IMR-90 (cell line): Measurements from ENCODE around the gene KPNA3. TPM values are rescaled to one million over a fixed set of nuclear protein-coding genes. Genes with fewer than 3 reads are reported as not detected.
A peak's percentile ranks its signal among the peaks of the same experiment; 100 is the strongest.

ENCODE experiments used
- ATAC-seq: fragments of 200-7000 bp; cut with Tn5 transposase; 2 replicates; pipeline ENCODE4 v1.9.1; 2020; ENCODE audit warnings: low read depth, mild to moderate bottlenecking, moderate library complexity
- BruUV-seq: library from RNA; stranded (reverse); fragments of 400-500 nt; replicated peaks from 2 replicates; lab custom pipeline; 2021; lab: Mats Ljungman, UMichigan
- CTCF ChIA-PET: fragments of 300-600 bp; formaldehyde crosslinking; extraction: SDS; loops from one replicate; lab custom pipeline; 2021; ENCODE audit warnings: antibody characterized with exemption; lab: Yijun Ruan, JAX
- POLR2A ChIA-PET: fragments of 300-600 bp; sonication (Branson Sonifier 250); formaldehyde crosslinking; loops from one replicate; lab custom pipeline; 2022; ENCODE audit warnings: antibody characterized with exemption; ENCODE audit not compliant: unreplicated experiment; lab: Charles Lee
- DNase-seq: peaks from one replicate; pipeline ENCODE4 v3.0.0; 2013
- H2AFZ ChIP-seq: replicated peaks from 2 replicates; pipeline ENCODE3; 2013; ENCODE audit warnings: low read length, mild to moderate bottlenecking; ENCODE audit not compliant: poor library complexity
- H2AK5ac ChIP-seq: 2 replicates; pipeline ENCODE4 v1.6.1; 2013; ENCODE audit warnings: low read depth, low read length, inconsistent platforms
- H2AK9ac ChIP-seq: replicated peaks from 2 replicates; pipeline ENCODE3; 2013; ENCODE audit warnings: mild to moderate bottlenecking, low read depth, low read length, moderate library complexity; ENCODE audit not compliant: poor library complexity
- H2BK120ac ChIP-seq: 2 replicates; pipeline ENCODE4 v1.6.1; 2013; ENCODE audit warnings: low read depth, low read length, inconsistent platforms
- H2BK15ac ChIP-seq: 3 replicates; pipeline ENCODE4 v1.6.1; 2013; ENCODE audit warnings: low read depth, low read length, inconsistent platforms
- H2BK20ac ChIP-seq: 2 replicates; pipeline ENCODE4 v1.6.1; 2013; ENCODE audit warnings: low read depth, mild to moderate bottlenecking, inconsistent platforms, low read length, moderate library complexity
- H2BK5ac ChIP-seq: 2 replicates; pipeline ENCODE4 v1.6.1; 2013; ENCODE audit warnings: mild to moderate bottlenecking, low read depth, low read length, inconsistent platforms; ENCODE audit not compliant: poor library complexity, severe bottlenecking
- H3K14ac ChIP-seq: replicated peaks from 2 replicates; pipeline ENCODE4 v1.6.1; 2013; ENCODE audit warnings: low read depth, low read length, inconsistent platforms
- H3K18ac ChIP-seq: 2 replicates; pipeline ENCODE4 v1.6.1; 2013; ENCODE audit warnings: low read depth, low read length, control low read depth
- H3K23ac ChIP-seq: 2 replicates; pipeline ENCODE4 v1.6.1; 2013; ENCODE audit warnings: low read depth, low read length, inconsistent platforms
- H3K27ac ChIP-seq: 2 replicates; pipeline ENCODE4 v1.5.1; 2013; ENCODE audit warnings: mild to moderate bottlenecking, control low read depth, low read length; ENCODE audit not compliant: insufficient read depth
- H3K27me3 ChIP-seq: 2 replicates; pipeline ENCODE4 v1.6.1; 2013; ENCODE audit warnings: low read length; ENCODE audit not compliant: control insufficient read depth, insufficient read depth
- H3K36me3 ChIP-seq: 2 replicates; pipeline ENCODE4 v1.6.1; 2013; ENCODE audit warnings: low read length, mixed read lengths; ENCODE audit not compliant: control insufficient read depth, insufficient read depth
- H3K4ac ChIP-seq: 2 replicates; pipeline ENCODE4 v1.6.1; 2013; ENCODE audit warnings: low read depth, low read length, inconsistent platforms
- H3K4me1 ChIP-seq: 2 replicates; pipeline ENCODE4 v1.6.1; 2013; ENCODE audit warnings: low read length, mixed read lengths; ENCODE audit not compliant: control insufficient read depth, insufficient read depth
- H3K4me2 ChIP-seq: 2 replicates; pipeline ENCODE4 v1.6.1; 2013; ENCODE audit warnings: low read depth, mild to moderate bottlenecking, control low read depth, low read length, moderate library complexity
- H3K4me3 ChIP-seq: 2 replicates; pipeline ENCODE4 v1.5.1; 2013; ENCODE audit warnings: low read depth, mild to moderate bottlenecking, control low read depth, low read length, moderate library complexity; ENCODE audit not compliant: insufficient read depth
- H3K56ac ChIP-seq: 2 replicates; pipeline ENCODE4 v1.6.1; 2013; ENCODE audit warnings: low read length, inconsistent platforms; ENCODE audit not compliant: insufficient read depth; ENCODE audit errors: extremely low read depth
- H3K79me1 ChIP-seq, 2 experiments: 2 replicates each; pipeline ENCODE4 v1.6.1; 2013; ENCODE audit warnings: low read length in 2 of 2, inconsistent platforms in 1 of 2, low read depth in 1 of 2
- H3K9ac ChIP-seq: 2 replicates; pipeline ENCODE4 v1.6.1; 2013; ENCODE audit warnings: low read depth, low read length, control low read depth
- H3K9me1 ChIP-seq: 2 replicates; pipeline ENCODE4 v1.6.1; 2013; ENCODE audit warnings: low read length, inconsistent platforms; ENCODE audit not compliant: insufficient read depth
- H3K9me3 ChIP-seq: 2 replicates; pipeline ENCODE4 v1.6.1; 2013; ENCODE audit warnings: low read length; ENCODE audit not compliant: control insufficient read depth, insufficient read depth
- H4K20me1 ChIP-seq: 2 replicates; pipeline ENCODE4 v1.6.1; 2013; ENCODE audit warnings: low read length, inconsistent platforms; ENCODE audit not compliant: insufficient read depth
- H4K5ac ChIP-seq: 2 replicates; pipeline ENCODE4 v1.6.1; 2013; ENCODE audit warnings: mild to moderate bottlenecking, low read depth, low read length, control low read depth
- H4K8ac ChIP-seq, 2 experiments: 2 replicates each; pipeline ENCODE4 v1.6.1; 2013; ENCODE audit warnings: low read depth in 2 of 2, low read length in 2 of 2, control low read depth in 1 of 2, inconsistent platforms in 1 of 2
- H4K91ac ChIP-seq: 2 replicates; pipeline ENCODE4 v1.6.1; 2013; ENCODE audit warnings: low read depth, low read length, inconsistent platforms; ENCODE audit not compliant: insufficient read depth
- MAZ ChIP-seq: IDR thresholded peaks from 2 replicates; pipeline ENCODE4 v1.6.1; 2012; ENCODE audit warnings: low read depth, mild to moderate bottlenecking, low read length, improper control_type of control experiment, moderate library complexity, borderline replicate concordance
- SMC3 ChIP-seq: fragments of 150-350 bp; IDR thresholded peaks from 2 replicates; pipeline ENCODE4 v1.6.1; 2016; ENCODE audit warnings: low read depth, mild to moderate bottlenecking, antibody characterized with exemption, low read length, moderate library complexity
- WGBS, 2 experiments: methylation state at CpG; one replicate each; pipeline versions ENCODE4 v1.1.5 to v1.1.7; 2013; ENCODE audit warnings: missing lambda C conversion rate in 2 of 2; ENCODE audit not compliant: insufficient read length in 1 of 2; ENCODE audit errors: extremely low coverage in 2 of 2; 5-methylcytosine and 5-hydroxymethylcytosine counted together
- dilution Hi-C: fragments of 300-500 bp; cut with HindIII; formaldehyde crosslinking; loops from one replicate; pipeline ENCODE4 v1.14.3; 2018; ENCODE audit warnings: low sequenced_read_pairs; ENCODE audit not compliant: unreplicated experiment
- in situ Hi-C: fragments of 300-500 bp; cut with MboI; formaldehyde crosslinking; loops from 3 replicates; pipeline ENCODE4 v1.14.3; 2019; ENCODE audit warnings: low sequenced_read_pairs, inconsistent platforms, mixed read lengths
- intact Hi-C: fragments of 100-400 bp; cut with micrococcal nuclease; formaldehyde crosslinking; loops from 2 replicates; pipeline ENCODE4 v1.10.0; 2022
- polyA plus RNA-seq, 3 experiments: library from polyadenylated mRNA; depleted of rRNA; stranded (reverse); fragments of >200 nt; gene quantifications; 2 replicates each; pipeline ENCODE4 v1.2.3, GENCODE V29; 2012; ENCODE audit warnings: low replicate concordance in 1 of 3
- total RNA-seq: library from RNA; depleted of rRNA; stranded (reverse); fragments of >200 nt; gene quantifications from 2 replicates; pipeline ENCODE4 v1.2.3, GENCODE V29; 2012

The KPNA3 gene
- total and polyA plus RNA-seq, 2 of the 4 experiments (the other 2 are of a cell fraction), result 25.3 to 48.6 TPM

- Histone ChIP-seq H2AK9ac (no peak overlapping the region), H3K4me1 (peaks cover 2% of the 10 kb centered on the region), H3K23ac (peak overlapping the region; percentile 77; the same call in 1 of the 2 replicates), H3K4me2 (no peak overlapping the region; the same call in 1 of the 2 replicates), H4K8ac (no peak overlapping the region), H3K4ac (no peak overlapping the region), H3K56ac (no peak overlapping the region), H3K14ac (no peak overlapping the region; the same call in 1 of the 2 replicates), H3K36me3 (no peaks in the 10 kb centered on the region; the same call in 1 of the 2 replicates), H2AFZ (no peak overlapping the region), H3K9me3 (no peaks in the 10 kb centered on the region), H3K27ac (no peak overlapping the region), H2BK120ac (no peak overlapping the region), H3K9ac (no peak overlapping the region), H2BK5ac (no peak overlapping the region), H3K9me1 (peaks cover 8% of the 10 kb centered on the region), H3K18ac (no peak overlapping the region), H4K5ac (no peak overlapping the region), H3K4me3 (no peak overlapping the region), H4K20me1 (peaks cover 51% of the 10 kb centered on the region), H2BK20ac (no peak overlapping the region), H3K79me1 (peaks cover 19 to 52% of the 10 kb centered on the region in 2 experiments), H2BK15ac (no peak overlapping the region), H2AK5ac (no peak overlapping the region), H4K91ac (no peak overlapping the region), H3K27me3 (no peaks in the 10 kb centered on the region)
- CTCF ChIA-PET, result interaction anchor here (1.3 to 1.8 kb wide), 2 partner anchors 10 to 25 kb away, joined by 3 to 5 read pairs; no protein-coding TSS in a partner anchor
- BruUV-seq, result no TSS peak
- dilution Hi-C loops, result no loop called here
- no peak for ATAC-seq
- no CpG with 5 or more reads among the region's 8 CpGs for WGBS, 2 experiments
- no peak for DNase-seq
- intact Hi-C loops, result loop anchor here (2.0 to 5.0 kb wide), 2 partner anchors 13 to 38 kb away; no protein-coding TSS in a partner anchor
- POLR2A ChIA-PET, result no interaction called here
- in situ Hi-C loops, result no loop called here
- TF ChIP-seq MAZ (no peak), SMC3 (no peak)
Observed at GRCh38 chr13:49789968-49790367, 2.5 kb downstream of the KPNA3 start.
